GM19467 (cell line): ENCODE measurements around the gene RAD18.

Source experiments
- ATAC-seq: cut with Tn5 transposase; IDR thresholded peaks from one replicate; pipeline ENCODE4 v1.9.1; 2021; ENCODE audit warnings: mild to moderate bottlenecking, moderate library complexity; ENCODE audit not compliant: unreplicated experiment

The RAD18 gene

GRCh38 chr3:8966150-8966819 lies 3.0 kb upstream of the RAD18 start:
- ATAC-seq = no peak

- ATAC-seq = no peak
Observed at GRCh38 chr3:8964436-8965370, 1.4 kb upstream of the RAD18 start.

GRCh38 chr3:8962226-8962861 lies 928 bp downstream of the RAD18 start:
- no peak for ATAC-seq

GRCh38 chr3:8959668-8960067 lies 3.6 kb downstream of the RAD18 start:
- ATAC-seq = no peak

- peak; percentile 89 for ATAC-seq
Observed at GRCh38 chr3:8954938-8955763, 8.1 kb downstream of the RAD18 start.

GRCh38 chr3:8953313-8953712 lies 10.0 kb downstream of the RAD18 start:
- no peak for ATAC-seq

GRCh38 chr3:8952130-8952529 lies 11.1 kb downstream of the RAD18 start:
- no peak for ATAC-seq

GRCh38 chr3:8945890-8946600 lies 17.2 kb downstream of the RAD18 start:
- ATAC-seq = no peak

GRCh38 chr3:8942746-8943488 lies 20.4 kb downstream of the RAD18 start:
- ATAC-seq = no peak

- ATAC-seq = no peak
Observed at GRCh38 chr3:8942115-8942514, 21.2 kb downstream of the RAD18 start.

GRCh38 chr3:8938021-8938420 lies 25.3 kb downstream of the RAD18 start:
- peak; percentile 60 for ATAC-seq

GRCh38 chr3:8937064-8938020 lies 25.9 kb downstream of the RAD18 start:
- no peak for ATAC-seq

GRCh38 chr3:8932507-8932906 lies 30.8 kb downstream of the RAD18 start:
- no peak for ATAC-seq

- no peak for ATAC-seq
Observed at GRCh38 chr3:8931342-8931741, 31.9 kb downstream of the RAD18 start.

- ATAC-seq = no peak
Observed at GRCh38 chr3:8929860-8930259, 33.4 kb downstream of the RAD18 start.

GRCh38 chr3:8914491-8914890 lies 48.8 kb downstream of the RAD18 start:
- ATAC-seq = no peak

- ATAC-seq = no peak
Observed at GRCh38 chr3:8911781-8912180, 51.5 kb downstream of the RAD18 start.

GRCh38 chr3:8909160-8909559 lies 54.1 kb downstream of the RAD18 start:
- ATAC-seq = no peak
